Effector CD8-positive, alpha-beta T cell (primary cell): ENCODE measurements around the gene MRPS2.

Experiments used
- DNase-seq: peaks from one replicate; lab custom pipeline; 2025; lab: John Stamatoyannopoulos, UW

The MRPS2 gene

DNA sequence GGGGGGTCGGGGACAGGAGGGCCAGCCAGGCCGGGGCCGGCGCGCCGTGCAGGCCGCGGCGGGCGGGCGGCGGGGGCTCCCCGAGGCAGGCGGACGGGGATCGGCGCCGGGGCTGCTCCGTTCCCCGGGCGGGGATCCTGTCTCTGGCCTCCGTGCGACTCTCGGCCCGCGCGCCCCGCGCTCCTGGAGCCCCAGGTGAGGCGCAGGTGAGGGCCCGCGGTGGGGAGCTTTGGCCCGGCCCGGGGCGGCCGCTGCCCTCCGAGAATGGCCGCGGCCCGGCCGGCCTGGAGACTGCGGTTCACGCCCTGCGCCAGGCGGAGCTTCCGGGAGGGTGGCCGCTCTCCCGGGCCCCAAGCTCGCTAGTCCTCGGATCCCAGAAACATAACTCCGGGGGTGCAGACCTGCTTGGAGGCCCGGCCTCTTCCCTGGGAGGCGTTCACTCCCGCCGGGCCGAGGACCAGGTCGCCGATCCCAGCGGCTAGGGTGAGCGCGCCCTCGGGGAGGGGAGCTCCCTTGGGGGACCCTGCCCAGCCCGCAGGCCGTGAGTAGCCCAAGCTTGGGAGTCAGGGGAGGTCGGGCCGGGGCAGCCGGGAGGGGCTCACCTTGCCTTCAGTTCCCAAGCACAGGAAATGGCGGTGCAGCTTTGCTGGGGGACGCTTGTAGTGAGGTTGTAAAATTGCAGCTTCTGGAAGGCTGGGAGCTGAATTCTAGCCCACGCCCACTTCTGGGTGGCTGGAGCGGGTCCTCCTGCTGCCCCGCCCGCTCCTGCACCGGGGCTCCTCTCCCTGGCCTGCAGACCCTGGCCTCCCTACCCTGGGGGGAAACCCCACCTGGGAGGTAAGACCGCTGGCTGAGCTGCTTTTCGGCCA is 20.2 kb upstream of the MRPS2 start:
- no peak for DNase-seq

DNA sequence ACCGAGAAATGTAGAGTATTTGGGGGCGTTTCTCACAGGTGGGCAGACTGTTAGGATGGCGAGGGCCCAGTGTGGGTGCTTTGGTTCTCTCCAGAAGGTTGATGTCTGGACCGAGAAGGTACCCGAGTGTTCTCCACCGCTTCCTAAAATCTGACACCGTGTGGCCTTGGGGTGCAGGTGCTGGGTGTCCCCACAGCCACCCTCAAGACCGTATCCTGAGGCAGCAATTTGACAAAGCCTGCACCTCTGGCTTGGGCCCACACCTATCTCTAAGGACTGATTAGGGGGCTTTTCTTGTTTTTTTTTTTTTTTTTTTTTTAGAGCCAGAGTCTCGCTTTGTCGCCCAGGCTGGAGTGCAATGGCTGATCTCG is 19.6 kb upstream of the MRPS2 start:
- no peak for DNase-seq

DNA sequence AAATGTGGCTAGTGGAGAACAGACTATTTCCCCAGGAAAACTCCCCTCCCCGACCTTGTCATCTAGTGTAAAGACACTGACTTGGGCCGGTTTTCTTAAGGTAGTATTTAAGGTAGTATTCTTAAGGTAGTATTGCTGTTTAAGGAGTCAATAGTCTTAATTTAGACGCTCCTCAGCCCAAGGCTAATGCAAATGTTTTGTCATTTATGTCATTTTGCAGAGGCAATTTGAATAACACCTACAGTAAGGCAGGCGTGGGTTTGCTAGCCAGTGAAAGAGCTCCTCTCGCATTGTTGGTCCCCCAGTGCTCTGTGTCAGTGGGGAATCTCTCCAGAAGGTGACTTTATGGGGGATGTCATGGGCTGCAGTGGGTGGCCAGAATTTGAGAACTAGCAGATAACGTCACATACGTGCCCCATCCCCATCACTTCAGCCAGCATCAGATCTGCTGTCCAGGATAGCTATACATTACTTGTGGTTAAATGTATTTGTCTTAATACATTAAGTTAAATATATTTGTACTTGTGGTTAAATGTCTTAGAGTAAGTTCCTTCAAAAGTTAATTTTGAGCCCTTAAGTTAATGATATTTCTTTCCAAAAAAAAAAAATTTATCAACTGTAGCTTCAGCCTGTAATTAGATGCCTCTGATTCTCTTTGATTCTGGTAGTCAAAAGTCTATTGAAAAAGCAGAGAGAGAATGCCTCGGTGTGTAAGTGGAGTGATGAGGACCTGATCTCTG is 18.3 kb upstream of the MRPS2 start:
- DNase-seq: no peak

DNA sequence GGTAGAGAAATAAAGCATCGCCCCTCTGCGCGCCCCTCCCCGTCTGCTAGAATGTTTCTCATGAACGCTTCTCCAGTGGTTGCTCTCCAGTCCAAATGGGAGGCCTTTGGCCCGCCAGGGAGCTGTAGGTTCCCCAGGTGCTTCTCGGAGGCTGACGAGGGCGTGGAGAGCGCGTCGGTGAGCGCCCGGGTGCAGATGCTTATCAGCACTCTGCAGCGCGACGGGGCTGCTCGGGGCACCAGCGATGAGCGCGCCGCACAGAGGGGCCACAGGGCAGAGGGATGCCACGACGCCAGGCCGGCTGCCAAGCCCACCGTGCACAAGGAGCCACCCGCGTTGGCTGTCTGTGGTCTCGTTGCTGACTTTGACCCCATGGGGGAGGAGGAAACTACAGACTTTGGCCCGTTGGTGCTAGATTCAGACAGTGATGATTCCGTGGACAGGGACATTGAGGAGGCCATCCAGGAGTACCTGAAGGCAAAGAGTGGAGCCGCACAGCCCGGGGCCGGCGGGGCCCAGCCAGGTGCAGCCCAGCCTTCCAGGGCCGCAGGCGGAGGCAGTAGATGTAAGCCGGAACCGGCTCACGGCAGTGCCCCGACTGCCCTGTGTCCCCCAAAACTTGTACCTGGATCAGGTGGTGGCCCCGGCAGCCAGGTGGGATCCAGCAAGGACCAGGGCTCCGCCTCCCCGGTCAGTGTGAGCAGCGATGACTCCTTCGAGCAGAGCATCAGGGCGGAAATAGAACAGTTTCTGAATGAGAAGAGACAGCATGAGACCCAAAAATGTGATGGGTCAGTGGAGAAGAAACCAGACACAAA is 15.8 kb upstream of the MRPS2 start:
- no peak for DNase-seq

DNA sequence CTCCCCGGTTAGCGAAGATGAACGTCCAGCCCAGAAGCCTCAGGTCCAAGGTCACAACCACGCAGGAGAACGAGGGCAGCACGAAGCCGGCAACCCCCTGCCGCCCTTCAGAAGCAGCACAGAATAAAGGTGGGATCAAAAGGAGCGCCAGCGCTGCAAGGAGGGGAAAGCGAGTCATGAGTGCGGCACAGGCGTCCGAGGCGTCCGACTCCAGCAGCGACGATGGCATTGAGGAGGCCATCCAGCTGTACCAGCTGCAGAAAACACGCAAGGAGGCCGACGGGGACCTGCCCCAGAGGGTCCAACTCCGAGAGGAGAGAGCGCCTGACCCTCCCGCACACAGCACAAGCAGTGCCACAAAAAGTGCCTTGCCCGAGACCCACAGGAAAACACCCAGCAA is 15.1 kb upstream of the MRPS2 start:
- DNase-seq: no peak

DNA sequence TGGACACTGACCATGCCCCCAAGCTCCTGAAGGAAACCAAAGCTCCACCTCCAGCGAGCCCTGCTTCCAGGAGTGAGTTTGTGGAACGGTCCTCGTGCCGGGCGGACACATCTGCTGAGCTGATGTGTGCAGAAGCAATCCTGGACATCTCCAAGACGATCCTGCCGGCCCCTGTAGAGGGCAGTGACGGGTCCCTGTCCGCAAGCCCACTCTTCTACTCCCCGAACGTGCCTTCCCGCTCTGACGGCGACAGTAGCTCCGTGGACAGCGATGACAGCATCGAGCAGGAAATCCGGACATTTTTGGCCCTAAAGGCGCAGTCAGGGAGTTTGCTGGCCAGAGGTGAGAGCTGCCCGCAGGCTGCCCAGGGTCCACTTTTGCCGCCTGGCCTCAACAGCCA is 14.7 kb upstream of the MRPS2 start:
- no peak for DNase-seq

DNA sequence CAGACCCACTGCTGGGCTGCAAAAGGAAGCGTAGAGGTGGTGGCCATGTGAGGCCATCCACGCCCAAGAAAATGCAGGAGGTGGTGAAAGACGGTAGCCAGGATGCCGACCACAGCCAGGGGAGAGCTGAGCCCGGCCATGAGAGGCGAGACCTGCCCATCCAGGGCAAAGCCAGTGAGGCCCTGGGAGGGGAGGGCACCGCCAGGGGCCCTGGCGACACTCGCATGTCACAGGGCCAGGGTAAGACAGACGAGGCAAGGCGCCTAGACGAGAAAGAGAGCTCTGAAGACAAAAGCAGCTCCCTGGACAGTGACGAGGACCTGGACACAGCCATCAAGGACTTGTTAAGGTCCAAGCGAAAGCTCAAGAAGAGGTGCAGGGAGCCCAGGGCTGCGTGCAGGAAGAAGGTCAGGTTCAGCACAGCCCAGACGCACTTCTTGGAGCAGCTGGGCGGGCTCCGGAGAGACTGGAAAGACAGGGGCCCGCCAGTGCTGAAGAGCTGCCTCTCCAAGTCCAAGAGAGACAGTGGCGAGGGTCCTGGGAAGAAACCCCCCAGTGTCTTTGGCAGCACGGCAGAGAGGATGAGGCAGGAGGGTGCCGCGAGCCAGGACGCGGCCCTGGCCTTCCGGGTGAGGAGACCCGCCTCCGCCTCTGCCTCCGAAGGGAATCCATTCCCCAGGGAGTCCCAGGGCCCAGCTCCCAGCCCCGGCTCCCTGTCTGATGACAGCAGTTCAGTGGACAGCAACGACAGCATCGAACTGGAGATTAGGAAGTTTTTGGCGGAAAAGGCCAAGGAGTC is 14.0 kb upstream of the MRPS2 start:
- DNase-seq: no peak

DNA sequence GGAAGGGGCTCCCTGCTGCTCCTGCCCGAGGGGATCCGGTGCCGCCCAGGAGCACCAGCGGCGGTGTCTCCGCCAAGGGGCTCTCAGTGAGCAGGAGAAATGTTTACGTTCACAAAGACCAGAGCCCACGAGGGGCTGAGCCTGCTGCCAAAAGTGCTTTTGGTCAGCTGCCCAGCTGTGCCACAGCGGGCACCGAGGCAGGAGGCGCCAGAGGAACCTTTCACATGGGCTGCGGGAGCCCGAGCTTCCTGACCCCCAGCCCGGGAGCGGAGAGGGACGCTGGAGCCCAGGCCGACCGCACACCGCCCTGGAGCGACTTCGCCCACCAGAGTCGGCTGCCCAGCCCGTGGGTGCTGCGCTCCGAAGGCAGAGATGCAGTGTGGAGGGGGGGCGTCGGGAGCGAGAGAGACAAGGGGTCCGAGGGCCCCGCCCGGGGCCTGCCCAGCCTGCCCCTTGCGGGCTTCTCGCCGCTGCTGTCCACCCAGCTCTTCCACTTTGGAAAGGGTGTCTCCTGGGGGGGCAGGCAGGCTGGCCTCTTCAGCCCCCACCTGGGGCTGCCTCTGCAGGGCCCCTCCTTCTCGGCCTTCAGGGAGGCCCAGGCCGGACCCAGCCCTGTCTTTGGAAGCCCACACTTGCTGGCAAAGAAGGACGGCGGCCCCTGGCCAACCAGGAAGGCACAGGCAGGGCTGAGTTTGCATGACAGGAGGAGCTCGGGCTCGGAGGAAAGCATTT is 13.0 kb upstream of the MRPS2 start:
- DNase-seq: no peak

DNA sequence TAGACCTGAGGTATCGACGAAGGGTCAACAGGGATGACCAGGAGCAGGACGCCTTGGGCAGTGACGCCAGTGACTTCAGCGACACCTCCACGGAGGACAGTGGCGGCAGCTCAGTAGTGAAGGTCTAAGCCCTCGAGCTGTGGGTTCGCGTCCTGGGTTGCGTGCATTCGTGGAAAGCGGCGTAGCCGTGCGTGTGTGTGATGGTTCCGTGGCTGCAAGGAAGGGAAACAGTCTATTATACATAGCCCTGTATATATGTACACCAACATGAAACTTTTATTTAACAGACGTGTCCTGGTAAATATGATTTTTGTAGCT is 12.5 kb upstream of the MRPS2 start:
- no peak for DNase-seq

DNA sequence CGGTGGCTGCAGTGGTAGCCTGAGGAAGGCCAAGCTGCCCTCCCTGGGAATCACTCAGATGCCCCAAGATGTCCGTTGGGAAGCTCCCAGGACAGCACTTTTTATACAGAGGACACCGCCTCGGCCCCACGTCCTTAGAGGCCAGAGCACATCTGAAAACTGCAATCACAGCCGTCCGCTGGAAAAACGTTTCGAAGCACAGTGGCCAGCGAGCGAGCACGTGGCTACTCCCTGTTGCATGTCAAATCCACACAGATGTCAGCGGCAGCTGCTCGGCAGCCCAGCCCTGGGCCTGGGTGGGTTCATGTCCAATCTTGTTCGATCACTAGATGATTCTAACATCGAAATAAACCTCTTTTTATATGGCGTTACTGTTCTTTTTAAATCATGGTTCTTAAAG is 12.0 kb upstream of the MRPS2 start:
- no peak for DNase-seq

DNA sequence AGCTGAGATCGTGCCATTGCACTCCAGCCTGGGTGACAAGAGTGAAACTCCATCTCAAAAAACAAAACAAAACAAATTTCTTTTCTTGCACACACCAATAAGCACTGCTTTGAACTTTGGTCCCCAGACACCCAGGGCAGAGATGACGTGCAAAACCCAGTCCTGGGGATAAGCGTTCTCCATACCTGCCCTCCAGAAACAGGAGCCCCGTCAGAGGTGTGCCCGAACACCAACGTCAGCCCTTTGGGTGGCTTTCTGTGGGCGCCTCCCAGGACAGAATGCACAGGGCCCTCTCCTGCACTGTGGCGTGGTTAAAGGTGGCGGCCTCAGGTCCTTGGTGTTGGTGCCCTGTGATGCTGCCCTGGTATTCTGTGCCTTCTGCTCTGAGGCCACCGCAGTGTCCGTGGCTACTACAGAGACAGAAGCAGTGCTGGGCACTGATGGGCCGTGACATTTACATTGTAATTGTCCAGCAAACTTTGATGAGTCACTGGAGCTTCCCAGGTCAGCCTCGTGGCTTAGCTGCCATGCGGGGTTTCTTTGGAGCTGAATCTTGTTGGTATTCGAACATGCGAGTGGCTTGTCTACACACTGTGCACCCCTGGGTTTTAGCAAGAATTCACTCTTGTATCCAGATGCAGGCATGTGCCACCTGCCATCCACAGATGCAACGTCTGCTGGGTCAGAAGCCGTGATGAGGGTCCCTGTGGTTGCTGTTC is 11.1 kb upstream of the MRPS2 start:
- DNase-seq: no peak

DNA sequence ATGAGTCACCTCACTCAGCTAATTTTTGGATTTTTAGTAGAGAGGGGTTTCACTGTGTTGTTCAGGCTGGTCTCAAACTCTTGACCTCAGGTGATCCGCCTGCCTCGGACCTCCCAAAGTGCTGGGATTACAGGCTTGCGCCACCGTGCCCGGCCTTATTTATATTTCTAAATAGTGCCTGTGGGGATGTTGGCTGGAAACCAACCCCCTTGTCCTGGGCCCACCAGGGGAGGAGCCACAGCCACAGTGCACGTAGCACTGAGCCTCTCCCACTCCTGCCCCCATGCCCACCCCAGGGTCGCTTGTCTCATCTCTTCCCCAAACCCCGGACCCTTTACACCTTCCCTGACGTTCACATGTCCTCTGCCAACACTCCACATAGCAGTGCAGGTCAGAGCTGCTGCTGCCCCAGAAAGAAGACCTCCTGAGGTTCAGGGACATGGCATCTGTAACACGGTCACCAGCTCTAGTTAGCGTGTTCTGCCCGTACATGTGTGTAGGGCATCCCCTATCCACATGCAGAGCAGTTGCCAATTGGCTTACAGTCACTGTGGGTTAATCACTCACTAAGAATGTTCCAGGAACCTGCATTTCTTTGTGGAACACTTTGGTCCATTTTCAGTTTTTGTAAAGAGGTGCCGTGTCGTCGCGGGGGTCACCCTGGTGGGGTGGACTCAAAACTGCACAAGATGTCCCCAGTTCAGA is 10.2 kb upstream of the MRPS2 start:
- no peak for DNase-seq

DNA sequence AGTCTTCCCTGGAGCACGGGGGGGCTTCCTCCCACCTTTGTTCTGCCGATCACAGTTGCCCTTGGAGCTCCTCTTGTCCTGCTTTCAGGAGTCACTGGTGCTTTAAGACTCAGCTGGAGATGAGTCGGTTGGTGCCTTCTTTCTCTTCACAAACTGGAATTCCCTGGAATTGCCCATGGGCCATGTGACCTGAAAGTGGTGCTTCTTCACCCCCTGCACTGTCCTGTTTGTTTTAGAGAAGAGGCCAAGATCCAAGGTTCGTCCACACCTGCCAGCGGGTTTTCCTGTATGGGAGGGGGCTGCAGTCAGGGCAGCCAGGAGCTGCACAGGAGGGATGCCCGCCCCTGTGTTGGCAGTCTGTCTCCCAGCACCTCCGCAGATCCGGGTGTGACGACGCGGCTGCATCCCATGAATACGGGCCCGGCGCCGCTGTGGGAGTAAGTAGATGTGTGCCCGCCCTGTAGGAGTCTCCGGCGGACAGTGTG is 9.5 kb upstream of the MRPS2 start:
- DNase-seq: no peak

DNA sequence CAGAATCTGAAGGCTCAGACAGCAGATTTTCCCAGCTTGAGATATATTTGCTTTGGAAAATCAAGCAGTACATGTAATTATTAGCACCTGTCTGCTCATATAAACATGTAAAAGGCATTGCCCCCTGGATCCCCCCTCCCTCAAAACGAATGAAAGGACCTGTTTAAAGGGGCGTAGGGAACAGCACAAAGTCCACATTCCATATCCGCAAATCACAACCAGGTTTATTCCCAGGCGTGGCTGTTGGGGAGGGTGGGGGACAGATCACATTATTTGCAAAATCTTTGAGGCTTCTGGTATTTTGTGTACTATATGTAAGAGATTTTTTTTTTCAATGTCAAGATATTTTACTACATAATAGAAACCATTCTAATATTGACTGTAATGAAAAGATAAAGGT is 8.7 kb upstream of the MRPS2 start:
- no peak for DNase-seq

DNA sequence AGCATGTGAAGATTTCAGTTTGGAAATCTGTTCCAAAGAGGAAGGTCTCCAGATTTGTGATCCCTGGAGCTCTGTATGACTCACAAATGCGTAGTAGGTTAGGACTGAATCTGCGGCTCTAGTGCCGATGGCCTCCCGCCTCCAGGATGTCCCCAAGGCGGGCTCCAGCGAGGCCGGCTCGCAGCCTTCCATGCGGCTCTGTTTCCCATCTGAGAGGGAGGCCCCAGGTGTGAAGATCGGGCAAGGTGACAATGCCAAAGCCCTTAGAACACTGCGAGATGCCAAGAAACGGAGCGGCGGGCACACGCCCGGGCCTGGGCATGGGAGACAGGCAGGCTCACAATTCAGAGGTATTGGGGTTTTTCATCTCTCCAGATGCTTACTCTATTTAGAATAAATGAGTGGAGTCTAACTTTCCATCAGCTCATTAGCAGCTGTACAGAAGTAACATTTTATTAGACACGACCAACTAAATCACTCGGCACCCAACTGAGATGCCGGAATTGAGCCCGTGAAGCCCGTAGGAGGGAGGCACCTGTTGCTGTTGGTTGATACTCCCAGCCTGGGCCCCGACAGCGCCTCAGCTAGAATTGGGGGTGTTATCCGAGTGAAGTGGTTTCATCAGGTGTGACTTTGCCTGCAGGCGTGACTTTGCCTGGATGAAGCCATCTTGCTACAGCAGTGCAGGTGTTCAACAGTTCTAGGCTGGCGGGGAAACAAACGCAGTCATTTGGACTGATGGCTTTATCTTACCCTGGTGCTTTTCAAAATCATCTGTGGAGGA is 7.4 kb upstream of the MRPS2 start:
- DNase-seq: no peak

DNA sequence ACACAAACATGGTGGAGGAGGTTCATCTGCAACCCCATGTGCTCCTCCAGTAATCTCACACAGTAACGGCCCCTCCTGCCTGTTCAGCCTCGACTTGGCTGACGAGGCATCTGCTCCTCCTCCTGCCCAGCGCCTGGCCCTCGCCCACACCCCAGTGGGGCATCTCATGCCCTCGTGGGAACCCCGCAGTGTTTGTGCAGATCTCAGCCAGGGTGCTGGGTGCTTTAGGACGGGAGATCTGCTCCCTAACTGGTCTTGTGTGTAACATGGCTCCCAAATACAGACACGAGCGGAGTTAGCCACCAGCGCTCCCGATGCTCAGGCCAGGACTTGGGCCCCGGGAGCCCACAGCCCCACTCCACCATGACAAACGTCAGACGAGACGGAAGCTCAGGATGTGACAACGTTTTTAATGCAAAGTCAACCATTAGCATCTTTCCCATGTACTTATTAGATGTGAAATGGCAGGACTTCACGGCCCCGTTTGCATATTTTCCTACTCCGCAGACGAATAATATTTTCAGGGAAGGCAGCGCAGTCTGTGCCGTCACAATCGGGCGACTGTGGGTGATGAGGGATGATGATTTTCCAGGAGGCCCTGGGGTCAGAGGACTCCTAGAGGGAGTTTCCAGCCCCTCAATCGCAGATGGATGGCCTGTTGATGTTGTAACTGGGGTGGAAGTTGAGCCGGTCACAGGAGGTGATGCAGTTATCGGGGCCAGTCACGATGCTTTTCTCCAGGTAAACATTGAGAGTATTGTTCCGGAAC is 5.5 kb upstream of the MRPS2 start:
- DNase-seq: no peak

DNA sequence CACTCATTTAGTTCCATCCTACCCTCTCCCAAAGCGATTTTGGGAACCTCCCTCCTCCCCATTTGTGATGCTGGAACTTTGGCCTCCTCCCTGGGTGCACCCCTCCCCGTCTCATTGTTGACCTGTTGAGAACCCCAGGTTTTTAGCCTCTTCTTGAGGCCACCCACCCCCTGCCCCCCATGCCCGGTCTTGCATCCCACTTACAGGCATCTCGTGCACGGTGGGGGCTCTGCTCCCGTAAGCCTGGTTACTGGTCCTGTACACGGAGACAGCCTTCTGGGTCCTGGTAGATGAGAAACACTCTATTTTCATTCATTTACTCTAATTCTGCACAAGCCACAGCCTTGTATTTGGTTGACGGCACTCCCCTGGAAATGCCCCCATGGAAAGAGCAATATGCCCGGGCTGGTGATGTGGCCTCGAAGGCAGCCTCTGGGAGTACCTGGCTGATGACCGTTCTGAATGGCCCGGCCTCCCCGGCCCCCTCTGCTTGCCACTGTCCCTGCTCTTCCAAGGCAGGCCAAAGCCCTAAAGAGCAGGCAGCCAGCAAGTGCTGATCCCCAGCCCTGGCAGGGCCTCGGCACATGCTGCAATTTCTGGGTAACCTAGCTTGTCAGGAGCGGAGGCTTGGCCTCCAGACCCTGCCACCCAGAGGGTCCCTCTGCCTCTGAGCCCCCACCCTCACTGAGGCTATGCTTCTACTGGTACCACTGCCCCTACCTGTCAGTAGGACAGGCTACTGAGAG is 1.9 kb upstream of the MRPS2 start:
- no peak for DNase-seq
